ENCODE measurements around the gene TMEM233.

GRCh38 chr12:119573086-119573485 is 20.5 kb upstream of the TMEM233 start:
- TF ChIP-seq POLR2AphosphoS5 (IDR thresholded peaks at IDR 0.05; ENCODE audit: low read depth, low read length) (no peak), POLR2A (IDR thresholded peaks at IDR 0.05; ENCODE audit: low read depth, low read length) (no peak), SPI1 (IDR thresholded peaks at IDR 0.05; ENCODE audit: low read depth, low read length) (no peak), TAF1 (IDR thresholded peaks at IDR 0.05; ENCODE audit: low read depth, low read length) (no peak), PAX5 (IDR thresholded peaks at IDR 0.05; ENCODE audit: insufficient read depth, low read length, severe bottlenecking) (no peak)
